Heart right ventricle (tissue), 16 donors: Measurements from ENCODE around the gene MCCD1. TPM values are rescaled to one million over a fixed set of nuclear protein-coding genes. Genes with fewer than 3 reads are reported as not detected.

ENCODE experiments used
- ATAC-seq, 8 donors: fragments of 200-7000 bp; cut with Tn5 transposase; one replicate each; pipeline ENCODE4 v1.9.1; 2020; ENCODE audit warnings: mild to moderate bottlenecking in 8 of 8, moderate library complexity in 8 of 8, moderate number of reproducible peaks in 1 of 8
- DNase-seq, 2 donors: peaks; one replicate each; pipeline ENCODE4 v3.0.0-alpha.2; 2020
- H3K27ac ChIP-seq, 10 donors: fragments of 200-600 bp; sonication (generic) in 2 of 10; one replicate each; pipeline versions ENCODE4 v1.5.0 to v1.8.0; 2020 to 2022; ENCODE audit warnings: mild to moderate bottlenecking in 3 of 10
- H3K27me3 ChIP-seq, 7 donors: fragments of 200-600 bp; one replicate each; pipeline ENCODE4 v1.8.0; 2021 to 2022; ENCODE audit warnings: mild to moderate bottlenecking in 2 of 7
- H3K36me3 ChIP-seq, 9 donors: fragments of 200-600 bp; sonication (generic) in 1 of 9; one replicate each; pipeline versions ENCODE4 v1.5.0 to v1.8.0; 2020 to 2022; ENCODE audit warnings: mild to moderate bottlenecking in 2 of 9
- H3K4me1 ChIP-seq, 9 donors: fragments of 200-600 bp; sonication (generic) in 1 of 9; one replicate each; pipeline versions ENCODE4 v1.5.0 to v1.8.0; 2020 to 2022; ENCODE audit warnings: mild to moderate bottlenecking in 4 of 9
- H3K4me3 ChIP-seq, 10 donors: fragments of 200-600 bp; sonication (generic) in 2 of 10; one replicate each; pipeline versions ENCODE4 v1.5.0 to v1.8.0; 2020 to 2022; ENCODE audit warnings: mild to moderate bottlenecking in 7 of 10, moderate library complexity in 2 of 10
- H3K9me3 ChIP-seq, 11 donors: fragments of 200-600 bp in 10 of 11; sonication (generic) in 2 of 11; one replicate each; pipeline versions ENCODE4 v1.5.0 to v1.8.0; 2013 to 2022; ENCODE audit warnings: mild to moderate bottlenecking in 2 of 11, control low read depth in 1 of 11, moderate library complexity in 1 of 11
- CTCF ChIP-seq, 9 donors: fragments of 200-600 bp; sonication (generic) in 2 of 9; IDR thresholded peaks; one replicate each; pipeline versions ENCODE4 v1.5.0 to v1.8.0; 2021 to 2022; ENCODE audit warnings: antibody characterized with exemption in 9 of 9, mild to moderate bottlenecking in 5 of 9, moderate library complexity in 1 of 9
- WGBS, 2 donors: extraction: QIAGEN DNeasy Blood & Tissue Kit; methylation state at CpG; one replicate each; pipeline ENCODE4 v1.1.7; 2013; ENCODE audit warnings: inconsistent platforms in 1 of 2; 5-methylcytosine and 5-hydroxymethylcytosine counted together
- intact Hi-C, 10 donors: fragments of 100-400 bp; cut with DNase I; formaldehyde crosslinking; loops; one replicate each; pipeline versions ENCODE4 v1.11.1 to v1.14.2; 2022
- polyA plus RNA-seq, 2 donors: library from polyadenylated mRNA; stranded (reverse); fragments of 200-250 nt; gene quantifications; one replicate each; pipeline ENCODE4 v1.2.3, GENCODE V29; 2013
- total RNA-seq, 10 donors: library from RNA; stranded (reverse); fragmentation: NEBNext Ultra II Directional in 3 of 10; extraction: Animal tissue kit (Norgen Biotek cat#: 25700) in 3 of 10; gene quantifications; one replicate each; pipeline versions ENCODE4 v1.2.1 to v1.2.4, GENCODE V29; 2021 to 2023
- donor health status: Arrhythmogenic right ventricular cardiomyopathy.
- donor health status: ischemic (EF 13 %, LVEDD 7.1; RV severe dilation, severe dysfunction).
- donor health status: healthy with polysubstance abuse.
- donor health status: DM: no; HTN: yes; CAD: no.
- donor health status: DM: no; HTN: no; CAD: no.
- donor health status: ischemic (EF 25% LVEDD 6.9; RV normal size, moderate dysfunction).
- donor health status: ischemic (EF 25% LVEDD 5.7; RV mildly dilated, moderate dysfunction).
- donor health status: healthy.
- donor health status: DM: yes; HTN: yes; CAD: no.
- donor health status: Ischemic cardiomyopathy.
- donor health status: ischemic (EF 35%, LVEDD 5.7; RV mildly dilated, moderate dysfunction).
- donor health status: nonischemic (EF 11% LVEDD 7.7; RV severe dilation, severe dysfunction).
- donor health status: DM: yes; HTN: yes; CAD: no.
- donor health status: PGD.
- donor health status: ischemic (EF 29% LVEDD 5.4; RV normal size, mild dysfunction).
- donor health status: nonischemic (EF 23%, LVEDD 6.1; RV moderate dilation, normal function).

MCCD1 gene
- total and polyA plus RNA-seq, 12 donors: not detected

GRCh38 chr6:31533455-31533841 is 4.7 kb downstream of the MCCD1 start:
- peaks cover 4 to 92% (median 72%) of the 10 kb centered on the region in 9 donors for H3K36me3 ChIP-seq
- WGBS, 2 donors: 89 to 91% methylated on average over 1 of the region's 1 CpG
- TF ChIP-seq CTCF (IDR thresholded peaks at IDR 0.05): no peak
- H3K9me3 ChIP-seq: no peaks in the 10 kb centered on the region
- ATAC-seq: no peak
- DNase-seq: no peak
- H3K4me1 ChIP-seq: peaks cover 0 to 33% (median 5%) of the 10 kb centered on the region in 9 donors
- no peak overlapping the region for H3K27ac ChIP-seq
- H3K4me3 ChIP-seq: no peak overlapping the region
- intact Hi-C loops: loop anchor here in 1 of 10 donors (5.0 kb wide), 1 partner anchor 36 kb away; the partner anchor contains the start of gene MICB
- H3K27me3 ChIP-seq: no peaks in the 10 kb centered on the region

GRCh38 chr6:31534011-31534410 is 5.2 kb downstream of the MCCD1 start:
- peaks cover 2 to 38% (median 11%) of the 10 kb centered on the region in 9 donors for H3K4me1 ChIP-seq
- WGBS, 2 donors: 88 to 92% methylated on average over 6 of the region's 6 CpGs
- H3K9me3 ChIP-seq: no peaks in the 10 kb centered on the region
- H3K36me3 ChIP-seq: peaks cover 4 to 98% (median 78%) of the 10 kb centered on the region in 9 donors
- DNase-seq (no peak), ATAC-seq (no peak)
- TF ChIP-seq CTCF (IDR thresholded peaks at IDR 0.05): no peak
- no peak overlapping the region for H3K4me3 ChIP-seq
- intact Hi-C loops: loop anchor here in 1 of 10 donors (5.0 kb wide), 1 partner anchor 37 kb away; the partner anchor contains the start of gene MICB
- no peaks in the 10 kb centered on the region for H3K27me3 ChIP-seq
- H3K27ac ChIP-seq: no peak overlapping the region

- intact Hi-C loops: loop anchor here in 1 of 10 donors (5.0 kb wide), 1 partner anchor 37 kb away; the partner anchor contains the start of gene MICB
- Histone ChIP-seq H3K4me3 (no peak overlapping the region), H3K27me3 (no peaks in the 10 kb centered on the region), H3K9me3 (no peaks in the 10 kb centered on the region), H3K36me3 (peaks cover 4 to 100% (median 80%) of the 10 kb centered on the region in 9 donors), H3K4me1 (peaks cover 7 to 44% (median 16%) of the 10 kb centered on the region in 9 donors), H3K27ac (no peak overlapping the region)
- ATAC-seq: no peak
- TF ChIP-seq CTCF (IDR thresholded peaks at IDR 0.05): no peak
- no peak for DNase-seq
- 89 to 90% methylated on average over 24 of the region's 24 CpGs for WGBS, 2 donors
Measured at GRCh38 chr6:31534521-31535040, 5.8 kb downstream of the MCCD1 start.

GRCh38 chr6:31535538-31536324 is 7.0 kb downstream of the MCCD1 start:
- WGBS, 2 donors: 34 to 42% methylated on average over 2 of the region's 2 CpGs

More at GRCh38 chr6:31535538-31536324, 7.0 kb downstream of the MCCD1 start:
- Histone ChIP-seq H3K27ac (no peak overlapping the region), H3K4me3 (no peak overlapping the region), H3K4me1 (peaks cover 17 to 55% (median 28%) of the 10 kb centered on the region in 9 donors), H3K27me3 (no peaks in the 10 kb centered on the region), H3K36me3 (peaks cover 4 to 98% (median 79%) of the 10 kb centered on the region in 9 donors), H3K9me3 (no peaks in the 10 kb centered on the region)
- TF ChIP-seq CTCF (IDR thresholded peaks at IDR 0.05): no peak
- no peak for DNase-seq
- no peak for ATAC-seq
- intact Hi-C loops: no loop called here
